GM18508 (cell line): ENCODE results near the gene EDEM2.
"Not testable (repeated sequence)": the region's sequence is repeated elsewhere in the genome, so short reads cannot be mapped to it uniquely, and the experiment has no call there.

Experiments
- ATAC-seq: cut with Tn5 transposase; IDR thresholded peaks from one replicate; pipeline ENCODE4 v1.9.1; 2021; ENCODE audit warnings: moderate number of reproducible peaks; ENCODE audit not compliant: insufficient read depth, unreplicated experiment

EDEM2 gene

GRCh38 chr20:35133735-35134134, 13.4 kb downstream of the EDEM2 start:
- ATAC-seq: no peak

GRCh38 chr20:35133031-35133430, 14.1 kb downstream of the EDEM2 start:
- no peak for ATAC-seq

- no peak for ATAC-seq
These were observed 15.2 kb downstream of the EDEM2 start for GRCh38 chr20:35131934-35132333.

GRCh38 chr20:35129647-35130069, 17.5 kb downstream of the EDEM2 start:
- ATAC-seq: no peak

GRCh38 chr20:35125753-35126152, 21.4 kb downstream of the EDEM2 start:
- no peak for ATAC-seq

- no peak for ATAC-seq
These were observed 24.3 kb downstream of the EDEM2 start for GRCh38 chr20:35122756-35123405.

GRCh38 chr20:35121186-35121585, 25.9 kb downstream of the EDEM2 start:
- no peak for ATAC-seq

GRCh38 chr20:35120012-35120701, 27.0 kb downstream of the EDEM2 start:
- ATAC-seq: no peak

- no peak for ATAC-seq
These were observed 29.5 kb downstream of the EDEM2 start for GRCh38 chr20:35117629-35118028.

- no peak for ATAC-seq
These were observed 29.9 kb downstream of the EDEM2 start for GRCh38 chr20:35117196-35117595.

GRCh38 chr20:35116258-35116657, 30.9 kb downstream of the EDEM2 start:
- no peak for ATAC-seq

GRCh38 chr20:35115606-35116005, 31.5 kb downstream of the EDEM2 start:
- ATAC-seq: no peak

GRCh38 chr20:35112276-35112675, 34.9 kb downstream of the EDEM2 start:
- ATAC-seq: not testable (repeated sequence)

GRCh38 chr20:35111141-35111888, 35.8 kb downstream of the EDEM2 start:
- no peak for ATAC-seq

GRCh38 chr20:35108921-35109320, 38.2 kb downstream of the EDEM2 start:
- ATAC-seq: no peak

GRCh38 chr20:35106827-35107380, 40.2 kb downstream of the EDEM2 start:
- ATAC-seq: no peak

- ATAC-seq: no peak
These were observed 42.3 kb downstream of the EDEM2 start for GRCh38 chr20:35104685-35105295.

GRCh38 chr20:35101620-35102019, 45.5 kb downstream of the EDEM2 start:
- no peak for ATAC-seq

- no peak for ATAC-seq
These were observed 53.8 kb downstream of the EDEM2 start for GRCh38 chr20:35093267-35093884.
